Umbilical cord (tissue), 1 donor: Measurements from ENCODE around the gene NXPH1. TPM values are rescaled to one million over a fixed set of nuclear protein-coding genes. Genes with fewer than 3 reads are reported as not detected.

Experiments used
- total RNA-seq: library from RNA; depleted of rRNA; stranded (reverse); fragments of >200 nt; gene quantifications from one replicate; pipeline ENCODE4 v1.2.3, GENCODE V29; 2014; ENCODE audit warnings: low replicate concordance; ENCODE audit not compliant: insufficient read depth

NXPH1 gene
- total RNA-seq, 1 donor from 2014 or later: not detected

Other genes with a start within 250 kb of the NXPH1 start
- gene ICA1, start 171.4 kb upstream of the NXPH1 start, total RNA-seq: 4.3 TPM